Muscle of arm (tissue), 12 donors: ENCODE results near the gene EIF1B. TPM values are rescaled to one million over a fixed set of nuclear protein-coding genes. Genes with fewer than 3 reads are reported as not detected.

Source experiments
- DNase-seq: peaks from one replicate; pipeline ENCODE4 v3.0.0-alpha.2; 2013
- polyA plus RNA-seq, 12 donors: library from polyadenylated mRNA; unstranded; fragments of 120-200 nt; gene quantifications; one replicate each; pipeline ENCODE4 v1.2.1, GENCODE V29; 2013; ENCODE audit not compliant: insufficient read length in 12 of 12

The EIF1B gene
- polyA plus RNA-seq, 12 donors: 53.5 to 82.2 (median 67.5) TPM; not detected in 1

DNA sequence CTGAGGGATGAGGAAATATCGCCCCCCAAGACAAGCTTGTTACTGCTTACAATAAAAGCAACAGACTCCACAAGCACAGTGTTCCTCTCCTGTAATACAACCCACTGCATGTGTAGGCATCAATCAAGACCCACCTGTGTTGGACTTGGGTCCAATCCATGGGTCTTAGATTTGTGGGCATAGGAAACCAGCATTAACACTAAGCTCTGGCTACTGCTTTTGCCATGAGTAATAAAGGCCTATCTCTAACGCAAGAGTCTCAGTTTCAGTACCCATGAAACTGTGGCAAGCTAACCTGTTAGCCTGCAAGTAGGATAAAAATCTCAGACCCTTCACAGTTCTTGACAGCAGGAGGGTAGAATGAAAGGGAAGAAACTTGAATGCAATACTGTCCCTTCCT lies 5.2 kb upstream of the EIF1B start:
- no peak for DNase-seq

DNA sequence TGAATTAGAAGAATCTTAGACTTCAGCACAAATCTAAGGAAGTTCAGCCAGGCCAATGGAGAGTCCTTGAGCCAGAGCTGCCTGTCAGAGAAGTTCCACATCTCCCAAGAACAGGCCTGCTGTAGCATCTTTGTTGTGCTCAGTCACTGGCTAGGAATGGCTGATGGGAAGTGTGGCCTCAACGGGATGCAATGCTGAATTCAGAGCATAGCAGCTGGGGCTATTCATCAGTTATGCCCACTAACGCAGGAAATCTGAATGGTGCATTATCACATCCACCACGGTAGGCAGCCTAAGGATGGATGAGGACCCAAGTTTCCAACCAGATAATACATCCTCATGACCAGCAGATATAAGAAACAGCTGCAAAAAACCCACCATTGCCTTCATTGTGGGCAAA lies 3.2 kb upstream of the EIF1B start:
- no peak for DNase-seq

DNA sequence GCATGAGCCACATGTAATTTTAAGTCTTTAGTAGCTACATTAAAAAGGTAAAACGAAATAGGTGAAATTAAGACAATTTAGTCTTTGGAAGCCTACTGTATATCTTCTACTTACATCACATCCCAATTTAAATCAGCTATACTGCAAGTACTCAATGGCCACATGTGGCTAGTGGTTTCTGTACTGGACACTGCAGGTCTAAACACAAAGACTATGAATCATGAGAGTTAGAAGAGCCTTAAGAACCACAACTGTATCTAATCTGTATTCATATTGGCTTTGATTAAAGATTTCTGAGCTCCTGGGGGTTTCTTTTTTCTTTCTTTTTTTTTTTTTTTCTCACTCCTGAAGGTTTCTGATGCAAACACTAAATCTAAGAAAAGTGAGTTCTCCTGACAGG lies 2.3 kb upstream of the EIF1B start:
- DNase-seq: no peak

DNA sequence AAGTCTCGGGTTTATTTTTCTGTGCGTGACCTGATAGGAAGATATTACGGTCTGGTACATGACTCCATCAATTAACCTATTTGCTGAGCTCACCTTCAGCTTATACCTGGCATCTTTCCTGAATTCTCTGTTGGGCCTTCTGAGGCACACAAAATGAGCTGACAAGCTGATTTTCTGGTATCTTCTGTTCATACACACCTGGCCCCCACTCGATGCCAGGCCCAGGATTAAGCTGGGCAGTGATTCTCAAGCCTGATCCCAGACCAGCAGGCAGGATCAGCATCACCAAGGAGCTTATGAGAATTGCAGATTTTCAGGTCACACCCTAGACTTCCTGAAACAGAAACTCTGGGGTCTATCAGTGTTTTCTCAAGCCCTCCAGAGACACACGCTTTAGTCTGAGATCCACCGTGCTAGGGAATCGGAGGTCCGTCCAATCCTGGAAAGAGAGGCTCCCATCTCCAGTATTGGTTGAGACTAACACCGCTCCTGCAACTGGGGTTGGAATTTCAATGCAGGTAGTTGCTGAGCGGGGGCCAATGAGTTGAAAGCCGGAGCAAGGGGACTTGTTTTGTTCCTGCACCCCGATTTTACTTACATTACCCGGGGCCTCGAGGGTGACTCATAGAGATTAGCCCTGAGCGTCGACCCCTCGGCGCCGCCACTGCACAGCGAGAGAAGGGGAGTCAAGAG lies 636 bp upstream of the EIF1B start:
- no peak for DNase-seq

DNA sequence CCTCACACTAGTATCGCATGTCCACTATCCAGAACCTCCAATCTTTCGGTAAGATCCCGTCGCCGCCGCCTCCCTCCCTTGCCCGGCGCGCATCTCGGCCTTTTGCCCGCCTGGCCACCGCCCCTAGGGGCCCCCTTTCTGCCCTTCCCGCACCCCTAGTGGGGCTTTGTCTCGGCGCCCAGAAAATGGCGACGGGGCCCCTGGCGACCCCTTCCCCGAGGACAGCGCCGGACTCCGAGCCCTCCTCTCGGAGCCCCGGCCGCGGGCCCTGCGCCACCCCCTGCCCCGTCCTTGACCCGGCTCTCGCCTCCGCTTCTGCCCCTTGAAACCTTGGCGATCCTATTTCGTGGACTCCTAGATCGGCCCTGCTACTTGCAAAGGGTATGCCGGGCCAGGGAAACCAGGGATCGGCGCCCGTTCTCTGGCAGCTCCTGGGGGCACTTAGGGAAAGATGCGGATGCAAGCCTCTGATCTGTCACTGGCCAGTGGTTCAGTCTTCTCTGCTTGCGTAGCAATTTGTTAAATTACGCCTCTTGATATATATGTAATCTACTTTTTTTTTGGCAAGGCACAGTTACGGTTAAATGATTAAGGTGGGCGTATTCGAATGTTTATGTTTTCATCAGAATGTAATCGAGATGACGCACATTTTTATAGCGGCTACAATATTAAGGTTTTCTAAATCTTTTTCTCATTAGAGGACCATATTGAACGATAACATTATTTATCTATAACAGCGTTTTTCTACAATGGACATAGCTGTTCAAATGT lies 603 bp downstream of the EIF1B start:
- DNase-seq: peak; percentile 65

DNA sequence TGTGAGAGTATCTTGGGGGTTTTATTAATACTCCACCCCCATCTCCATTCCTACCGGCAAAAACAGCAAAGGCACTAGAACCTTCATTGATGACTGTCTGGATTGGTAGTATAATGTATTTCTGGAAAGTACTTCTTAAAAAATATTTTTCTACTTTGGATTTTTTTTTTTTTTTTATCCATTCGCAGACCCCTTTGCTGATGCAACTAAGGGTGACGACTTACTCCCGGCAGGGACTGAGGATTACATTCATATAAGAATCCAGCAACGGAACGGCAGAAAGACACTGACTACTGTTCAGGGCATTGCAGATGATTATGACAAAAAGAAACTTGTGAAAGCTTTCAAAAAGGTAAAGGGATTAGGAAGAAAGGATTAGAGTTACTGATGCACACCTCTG lies 1.2 kb downstream of the EIF1B start:
- peak; percentile 22 for DNase-seq

DNA sequence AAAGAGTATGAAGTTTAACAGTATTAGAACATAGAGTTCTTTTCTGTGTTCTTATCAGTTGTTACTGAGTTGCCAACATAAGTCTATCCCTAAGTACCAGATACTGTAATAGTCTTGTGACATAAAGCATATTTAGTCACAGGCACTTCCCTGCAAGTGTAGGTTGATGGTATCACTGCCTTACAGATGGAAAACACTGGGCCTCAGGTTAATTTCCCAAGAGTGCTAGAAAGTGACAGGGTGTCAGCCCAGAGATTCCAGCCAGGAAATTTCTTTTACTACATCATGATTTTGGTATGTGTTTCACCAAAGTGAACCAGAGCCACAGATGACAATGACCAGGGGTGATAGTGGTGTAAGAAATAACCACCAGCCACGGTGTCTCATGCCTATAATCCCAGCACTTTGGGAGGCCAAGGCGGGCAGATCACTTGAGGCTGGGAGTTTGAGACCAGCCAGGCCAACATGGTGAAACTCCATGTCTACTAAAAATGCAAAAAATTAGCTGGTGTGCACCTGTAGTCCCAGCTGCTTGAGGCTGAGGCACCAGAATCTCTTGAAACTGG lies 3.2 kb downstream of the EIF1B start:
- no peak for DNase-seq

DNA sequence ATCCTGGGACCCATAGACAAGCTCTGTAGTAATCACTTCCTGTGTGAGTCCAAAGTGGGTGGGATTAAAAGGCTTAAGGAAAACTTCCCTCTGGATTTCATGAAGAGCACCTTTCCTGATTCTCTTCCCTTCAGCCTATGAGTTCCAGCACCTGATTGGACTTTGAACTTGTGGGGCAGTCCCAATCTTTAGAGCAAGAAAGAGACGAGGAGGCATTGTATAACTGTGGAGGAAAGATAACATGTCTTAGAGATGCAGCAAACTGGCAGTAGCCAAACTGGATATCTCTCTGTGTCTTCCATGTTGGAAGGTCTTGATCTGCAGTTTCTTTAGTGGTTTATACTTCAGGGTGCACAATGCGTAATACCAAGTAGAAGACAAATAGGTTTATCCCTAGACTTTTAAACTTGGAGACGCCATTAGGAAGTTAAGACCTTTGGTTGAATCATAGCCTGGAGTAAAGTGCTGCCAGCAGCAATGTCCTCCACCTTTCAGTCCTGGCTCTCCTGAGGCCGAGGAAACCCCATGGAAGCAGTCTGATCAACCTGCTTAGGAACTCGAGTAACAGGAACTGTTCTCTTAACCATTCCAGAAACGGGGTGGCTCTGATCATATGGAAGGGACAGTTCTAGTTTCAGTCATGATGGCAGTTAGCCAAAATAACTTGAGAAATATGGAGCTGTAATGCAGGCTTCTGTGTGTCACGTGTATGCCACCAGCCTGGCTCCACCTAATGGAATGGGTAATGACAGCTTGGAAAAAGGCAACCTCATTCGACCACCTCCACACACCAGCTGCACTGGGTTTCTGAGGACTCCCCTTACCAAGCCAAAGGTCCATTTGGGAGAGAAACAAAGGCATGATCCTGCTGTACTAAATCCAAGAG lies 4.7 kb downstream of the EIF1B start:
- no peak for DNase-seq

DNA sequence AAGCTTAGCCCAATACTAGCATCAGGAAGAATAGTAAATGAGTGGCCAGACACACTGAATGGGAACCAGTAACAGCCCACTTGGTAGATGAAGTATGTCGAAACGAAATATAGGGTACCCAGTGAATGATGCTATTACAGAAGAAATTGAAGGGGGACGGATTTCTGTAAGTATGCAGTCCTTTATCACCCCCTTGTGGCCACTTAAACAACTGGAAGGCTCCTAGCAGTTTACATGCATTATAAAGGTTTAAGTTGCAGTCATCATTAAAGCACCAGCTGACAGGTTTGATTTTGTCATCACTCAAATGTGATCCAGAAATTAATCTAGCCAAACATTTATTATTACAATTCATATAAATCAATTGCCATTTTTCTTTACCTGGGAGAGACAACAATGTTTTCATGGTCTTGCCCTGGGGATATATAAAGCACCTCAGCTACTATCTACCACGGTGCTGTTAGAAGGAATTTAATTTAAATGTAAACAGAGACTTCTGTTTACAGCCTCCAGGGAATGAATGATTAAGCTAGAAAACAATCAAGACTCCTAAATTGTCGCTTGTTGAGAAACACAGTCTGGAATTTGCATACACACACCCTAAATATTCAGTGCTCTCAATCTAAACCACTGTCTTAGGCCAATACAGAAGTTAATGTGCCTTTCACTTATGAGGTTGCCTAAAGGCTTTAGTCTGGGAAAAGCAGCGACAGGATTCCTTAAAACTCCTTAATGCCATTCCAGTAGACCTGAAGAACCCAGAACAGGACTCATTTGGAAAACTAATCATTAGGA lies 7.8 kb downstream of the EIF1B start:
- peak; percentile 66 for DNase-seq

DNA sequence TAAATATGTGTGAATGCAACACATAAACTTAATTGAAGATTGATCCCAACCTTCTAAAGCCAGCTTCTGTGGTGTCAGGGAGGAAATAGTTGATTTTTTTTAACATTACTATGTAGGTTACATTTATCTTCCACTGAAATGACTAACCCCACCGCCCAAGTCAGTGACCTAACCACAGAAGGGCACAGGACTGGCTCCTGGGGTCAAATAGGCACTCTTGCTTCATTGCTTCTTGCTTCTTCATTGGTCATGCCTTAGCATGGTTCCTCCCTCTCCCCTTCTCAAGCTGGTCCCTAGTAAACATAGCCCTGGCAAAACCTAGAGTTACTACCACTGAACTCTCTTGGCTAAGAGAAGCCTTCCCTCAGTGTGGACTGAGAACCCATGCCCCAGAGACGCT lies 12.3 kb downstream of the EIF1B start:
- no peak for DNase-seq

DNA sequence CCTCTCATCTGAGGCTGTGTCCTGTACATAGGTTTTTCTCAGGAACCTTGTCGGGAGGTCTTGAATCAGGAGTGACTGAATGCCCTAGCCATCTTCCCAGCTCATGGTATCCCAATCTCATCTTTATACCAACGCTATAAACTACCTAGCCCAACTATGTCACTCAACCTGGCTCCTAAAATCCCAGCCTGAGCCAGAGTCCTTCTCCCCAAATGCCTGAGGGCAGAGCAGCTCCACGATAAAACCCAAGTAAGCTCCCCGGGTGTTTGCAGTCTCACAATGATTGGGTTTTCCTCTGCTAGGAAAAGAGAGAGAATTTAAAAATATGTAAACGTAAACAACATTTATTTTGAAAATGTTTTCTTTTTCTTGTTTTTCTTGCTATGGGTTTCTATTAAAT lies 14.4 kb downstream of the EIF1B start:
- no peak for DNase-seq

DNA sequence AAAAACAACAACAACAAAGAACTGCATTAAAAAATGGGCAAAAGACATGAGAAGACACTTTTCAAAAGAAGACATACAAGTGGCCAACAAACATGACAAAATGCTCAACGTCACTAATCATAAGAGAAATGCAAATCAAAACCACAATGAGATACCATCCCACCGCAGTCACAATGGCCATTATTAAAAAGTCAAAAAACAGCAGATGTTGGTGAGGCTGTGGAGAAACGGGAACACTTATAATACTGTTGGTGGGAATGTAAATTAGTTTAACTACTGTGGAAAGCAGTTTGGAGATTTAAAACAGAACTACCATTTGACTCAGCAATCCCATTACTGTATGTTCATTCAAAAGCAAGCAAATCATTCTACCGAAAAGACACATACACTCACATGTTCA lies 15.1 kb downstream of the EIF1B start:
- DNase-seq: no peak

DNA sequence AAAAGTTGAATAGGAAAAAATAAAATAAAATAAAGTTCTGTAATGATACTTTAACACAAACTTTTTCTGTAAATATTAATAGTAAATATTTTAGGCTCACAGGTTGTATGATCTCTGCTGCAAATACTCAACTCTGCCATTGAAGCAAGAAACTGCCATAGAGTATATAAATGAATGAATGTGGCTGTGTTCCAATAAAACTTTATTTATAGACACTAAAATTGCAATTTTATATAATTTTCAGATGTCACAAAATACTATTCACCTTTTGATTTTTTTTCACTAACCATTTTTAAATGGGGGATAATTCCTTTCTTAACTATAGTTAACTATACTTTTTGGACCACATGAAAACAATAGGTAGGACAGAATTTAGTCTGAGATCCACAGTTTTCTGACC lies 16.0 kb downstream of the EIF1B start:
- DNase-seq: no peak

DNA sequence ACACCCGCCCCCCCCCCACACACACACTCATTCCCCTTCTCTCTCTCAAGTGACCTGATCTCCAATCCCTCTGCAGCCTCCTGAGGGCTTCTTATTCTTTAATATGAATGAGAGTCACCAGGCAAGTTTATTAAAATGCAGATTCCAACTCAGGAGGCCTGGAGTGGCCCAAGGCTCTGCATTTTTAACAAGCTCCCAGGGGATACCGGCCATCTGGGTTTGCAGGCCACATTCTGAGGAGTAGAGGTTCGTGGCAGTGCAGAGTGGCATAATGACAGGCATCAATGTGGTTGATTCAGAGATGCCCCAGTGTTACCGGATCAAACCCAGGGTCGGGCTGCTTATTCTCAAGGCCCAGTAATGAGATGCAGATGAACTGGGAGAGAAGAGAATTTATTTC lies 18.9 kb downstream of the EIF1B start:
- no peak for DNase-seq

DNA sequence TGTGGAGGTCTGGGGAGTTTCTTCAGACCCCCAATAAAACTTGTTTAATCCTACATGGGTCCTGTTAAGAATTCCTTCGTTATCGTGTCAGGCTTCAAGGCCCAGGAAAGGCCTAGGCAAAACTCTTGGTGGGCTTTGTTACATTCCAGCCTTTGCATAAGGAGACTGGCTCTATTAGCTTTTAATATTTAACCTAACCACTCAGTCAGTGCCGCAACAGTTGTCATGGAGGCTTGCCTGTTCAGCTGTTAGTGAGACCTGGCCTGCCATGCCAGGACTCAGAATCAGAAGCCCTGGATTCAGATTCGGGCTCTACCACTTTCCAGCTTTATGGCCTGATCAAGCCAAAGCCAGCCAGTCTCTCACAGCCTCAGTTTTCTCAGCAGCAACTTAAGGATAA lies 19.6 kb downstream of the EIF1B start:
- DNase-seq: no peak

DNA sequence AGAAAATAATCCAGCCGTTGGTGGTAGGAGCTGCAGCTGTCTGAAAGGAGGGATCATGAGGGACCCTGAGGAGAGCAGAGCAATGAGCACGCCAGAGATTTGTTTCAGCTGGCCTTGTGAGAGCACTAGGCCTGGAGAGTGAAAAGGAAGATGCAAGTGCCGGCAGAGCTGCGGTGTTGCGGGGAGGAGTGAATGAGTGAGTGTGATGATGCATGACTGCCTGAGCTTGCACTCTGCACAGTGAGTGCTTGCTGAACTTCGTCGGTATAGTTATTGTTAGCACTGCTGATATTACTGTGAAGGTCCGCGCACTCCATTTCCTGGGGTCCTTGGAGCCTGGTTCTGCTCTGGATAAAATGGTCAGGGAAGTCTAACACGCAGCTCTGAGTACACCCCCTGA lies 23.2 kb downstream of the EIF1B start:
- DNase-seq: no peak

DNA sequence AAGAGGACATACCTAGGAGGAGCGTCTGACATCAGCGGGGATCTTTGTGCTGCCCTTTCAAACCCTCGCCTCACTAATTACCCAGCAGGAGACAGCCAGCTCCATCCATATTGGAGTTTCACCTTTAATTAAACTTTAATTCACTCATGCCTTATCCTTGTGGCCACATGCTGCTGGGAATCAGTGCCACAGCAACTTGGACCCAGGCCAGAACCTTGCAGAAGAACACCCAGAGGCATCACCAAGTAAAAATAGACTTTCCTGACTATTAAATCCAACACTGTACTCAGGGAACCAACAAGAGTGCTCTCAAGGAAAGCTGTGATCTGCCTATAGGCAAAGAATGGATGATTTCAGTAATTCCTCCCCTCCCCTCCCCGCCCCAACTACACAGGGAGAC lies 23.9 kb downstream of the EIF1B start:
- DNase-seq: no peak

DNA sequence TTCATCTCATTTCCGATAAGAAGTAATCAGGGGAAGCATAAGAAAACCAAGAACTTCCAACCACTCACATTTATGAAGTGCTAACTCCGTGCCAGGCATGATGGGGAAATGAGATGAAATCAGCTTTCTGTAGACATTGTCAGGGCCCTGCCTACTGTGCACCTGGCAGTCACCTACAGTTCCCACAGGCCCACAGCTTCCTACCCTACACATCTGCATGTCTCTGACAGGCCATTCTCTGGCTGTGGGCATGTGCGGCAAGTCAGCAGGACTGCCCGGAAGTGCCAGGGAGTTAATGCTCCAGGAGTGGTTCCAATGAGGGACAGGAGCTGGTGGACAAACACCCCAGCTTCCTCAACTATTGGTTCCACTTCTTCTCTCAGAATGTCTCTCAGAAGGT lies 24.3 kb downstream of the EIF1B start:
- DNase-seq: no peak

DNA sequence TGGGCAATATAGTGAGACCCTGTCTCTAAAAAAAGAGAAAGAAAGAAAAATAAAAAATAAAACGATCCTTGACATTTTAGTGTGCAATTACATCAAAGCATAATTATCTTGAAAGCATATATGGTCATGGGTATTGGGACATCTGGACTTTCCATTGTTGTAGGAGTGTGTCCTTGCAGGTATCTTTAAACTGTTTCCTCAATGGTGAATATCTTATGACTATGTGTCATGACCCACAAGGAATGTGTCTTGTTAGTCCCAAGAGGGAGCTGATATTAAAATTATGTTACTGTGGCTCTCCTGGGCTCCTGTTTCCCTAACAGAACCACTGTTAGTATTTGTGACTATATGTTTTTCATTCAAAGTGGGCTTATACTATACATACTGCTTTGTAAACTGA lies 26.6 kb downstream of the EIF1B start:
- DNase-seq: no peak

DNA sequence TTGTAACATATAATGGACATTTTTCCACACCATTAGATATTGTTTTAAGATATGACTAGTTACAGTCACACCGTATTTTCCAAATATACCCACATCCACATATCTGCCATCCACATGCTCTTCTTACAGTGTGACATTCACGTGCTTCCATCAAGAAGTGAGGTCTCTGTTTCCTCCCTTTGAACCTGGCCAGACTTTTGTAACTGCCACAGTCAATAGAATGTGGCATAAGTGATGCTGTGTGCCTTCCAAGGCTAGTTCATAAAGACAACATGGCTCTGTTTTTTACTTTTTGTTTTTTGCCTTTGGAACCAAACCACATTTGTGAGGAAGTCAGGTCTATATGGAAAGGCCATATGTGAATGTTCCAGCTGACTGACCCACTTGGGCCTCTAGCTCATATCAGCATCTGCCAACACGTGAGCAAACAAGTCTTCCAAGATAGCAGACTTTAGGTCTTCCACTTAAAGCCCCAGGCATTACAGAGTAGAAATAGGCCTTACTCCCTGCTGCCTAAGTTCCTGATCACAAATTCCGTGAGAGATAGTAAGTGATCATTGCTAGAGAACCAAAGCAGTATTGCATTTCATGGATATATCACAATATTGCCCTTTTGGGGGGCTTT lies 27.1 kb downstream of the EIF1B start:
- DNase-seq: no peak
